Liver (tissue), 9 donors: ENCODE data around the gene PRR5L. TPM values are rescaled to one million over a fixed set of nuclear protein-coding genes. Genes with fewer than 3 reads are reported as not detected.

ENCODE experiments used
- DNase-seq: peaks from one replicate; pipeline ENCODE4 v3.0.0-alpha.2; 2017; ENCODE audit warnings: low spot score
- H3K27ac ChIP-seq, 2 donors: one replicate each; pipeline ENCODE4 v1.7.0; 2013; ENCODE audit warnings: inconsistent platforms in 2 of 2, low read length in 2 of 2, control low read depth in 1 of 2, low read depth in 1 of 2, mild to moderate bottlenecking in 1 of 2
- H3K27me3 ChIP-seq, 4 donors: one replicate each; pipeline versions ENCODE4 v1.6.1 to v1.7.0; 2013; ENCODE audit warnings: low read length in 3 of 4, inconsistent platforms in 1 of 4, mild to moderate bottlenecking in 1 of 4, moderate library complexity in 1 of 4; ENCODE audit not compliant: control insufficient read depth in 4 of 4, insufficient read depth in 4 of 4
- H3K36me3 ChIP-seq, 4 donors: one replicate each; pipeline versions ENCODE4 v1.6.1 to v1.7.0; 2013; ENCODE audit warnings: low read length in 3 of 4, mild to moderate bottlenecking in 3 of 4, low read depth in 1 of 4, moderate library complexity in 1 of 4; ENCODE audit not compliant: control insufficient read depth in 4 of 4, insufficient read depth in 3 of 4
- H3K4me1 ChIP-seq, 4 donors: one replicate each; pipeline versions ENCODE4 v1.6.1 to v1.7.0; 2013; ENCODE audit warnings: low read length in 3 of 4, mild to moderate bottlenecking in 3 of 4, moderate library complexity in 1 of 4; ENCODE audit not compliant: control insufficient read depth in 4 of 4, insufficient read depth in 4 of 4
- H3K4me3 ChIP-seq, 3 donors: one replicate each; pipeline versions ENCODE4 v1.6.1 to v1.7.0; 2013; ENCODE audit warnings: low read length in 3 of 3, control low read depth in 1 of 3, low read depth in 1 of 3, mild to moderate bottlenecking in 1 of 3
- H3K9ac ChIP-seq, 2 donors: one replicate each; pipeline ENCODE4 v1.7.0; 2013; ENCODE audit warnings: low read length in 2 of 2, mild to moderate bottlenecking in 2 of 2, moderate library complexity in 2 of 2, control low read depth in 1 of 2, low read depth in 1 of 2
- H3K9me3 ChIP-seq, 4 donors: one replicate each; pipeline versions ENCODE4 v1.6.1 to v1.7.0; 2013; ENCODE audit warnings: low read length in 3 of 4; ENCODE audit not compliant: control insufficient read depth in 4 of 4
- EGR1 ChIP-seq, 2 donors: IDR thresholded peaks; 2 replicates each; pipeline ENCODE4 v1.6.1; 2016 to 2018; ENCODE audit warnings: antibody characterized with exemption in 2 of 2, low read depth in 2 of 2
- FOXA1 ChIP-seq: IDR thresholded peaks from 2 replicates; pipeline ENCODE4 v1.6.1; 2016; ENCODE audit warnings: antibody characterized with exemption
- FOXA2 ChIP-seq: IDR thresholded peaks from 2 replicates; pipeline ENCODE4 v1.6.1; 2016; ENCODE audit warnings: antibody characterized with exemption
- GABPA ChIP-seq, 2 donors: IDR thresholded peaks in 1 of 2; conservative IDR thresholded peaks in 1 of 2; 2 replicates each; pipeline ENCODE4 v1.6.1; 2016; ENCODE audit warnings: antibody characterized with exemption in 2 of 2, mild to moderate bottlenecking in 1 of 2, moderate library complexity in 1 of 2
- HNF4A ChIP-seq, 2 donors: conservative IDR thresholded peaks; 2 replicates each; pipeline ENCODE4 v1.6.1; 2016; ENCODE audit warnings: antibody characterized with exemption in 2 of 2, mild to moderate bottlenecking in 2 of 2
- HNF4G ChIP-seq: IDR thresholded peaks from 2 replicates; pipeline ENCODE4 v1.6.1; 2016; ENCODE audit warnings: antibody characterized with exemption
- JUND ChIP-seq, 2 donors: IDR thresholded peaks; 2 replicates each; pipeline ENCODE4 v1.6.1; 2016; ENCODE audit warnings: antibody characterized with exemption in 2 of 2
- NR2F2 ChIP-seq: IDR thresholded peaks from 2 replicates; pipeline ENCODE4 v1.6.1; 2016; ENCODE audit warnings: antibody characterized with exemption
- RAD21 ChIP-seq, 2 donors: IDR thresholded peaks; 2 replicates each; pipeline ENCODE4 v1.6.1; 2016; ENCODE audit warnings: antibody characterized with exemption in 2 of 2, mild to moderate bottlenecking in 2 of 2
- RXRA ChIP-seq, 2 donors: IDR thresholded peaks; 2 replicates each; pipeline ENCODE4 v1.6.1; 2017 to 2018; ENCODE audit warnings: antibody characterized with exemption in 2 of 2, mild to moderate bottlenecking in 1 of 2
- SP1 ChIP-seq: IDR thresholded peaks from 2 replicates; pipeline ENCODE4 v1.6.1; 2018; ENCODE audit warnings: antibody characterized with exemption, mild to moderate bottlenecking
- TAF1 ChIP-seq: conservative IDR thresholded peaks from 2 replicates; pipeline ENCODE4 v1.6.1; 2016; ENCODE audit warnings: antibody characterized with exemption, mild to moderate bottlenecking
- YY1 ChIP-seq: IDR thresholded peaks from 2 replicates; pipeline ENCODE4 v1.6.1; 2016; ENCODE audit warnings: antibody characterized with exemption, mild to moderate bottlenecking
- WGBS: extraction: QIAGEN DNeasy Blood & Tissue Kit; methylation state at CpG from one replicate; pipeline ENCODE4 v1.1.7; 2013; 5-methylcytosine and 5-hydroxymethylcytosine counted together
- polyA plus RNA-seq, 2 donors: library from polyadenylated mRNA; stranded (reverse) in 1 of 2; unstranded in 1 of 2; fragments of 200-250 nt in 1 of 2; fragments of >200 nt in 1 of 2; fragmentation: Nextera tagmentation in 1 of 2; extraction: Ambion mirVana in 1 of 2; gene quantifications; one replicate each; pipeline versions ENCODE4 v1.2.1 to v1.2.3, GENCODE V29; 2013 to 2015
- total RNA-seq, 2 donors: library from RNA; depleted of rRNA; stranded (reverse); fragments of >200 nt; gene quantifications; one replicate each; pipeline ENCODE4 v1.2.3, GENCODE V29; 2014
- TF ChIP-seq, protein P1 (sequence below): IDR thresholded peaks from 2 replicates; pipeline ENCODE4 v1.6.1; 2016; ENCODE audit warnings: antibody characterized with exemption
- TF ChIP-seq, protein P2 (sequence below): IDR thresholded peaks from 2 replicates; pipeline ENCODE4 v1.6.1; 2016; ENCODE audit warnings: antibody characterized with exemption
- TF ChIP-seq, protein P3 (sequence below): IDR thresholded peaks from 2 replicates; pipeline ENCODE4 v1.6.1; 2016; ENCODE audit warnings: antibody characterized with exemption, mild to moderate bottlenecking
- donor health status: healthy.
- donor health status: healthy.
- donor health status: healthy.
- donor health status: healthy.
- donor health status: healthy.

PRR5L gene
- total and polyA plus RNA-seq, 4 donors, result 1.2 to 8.5 (median 4.5) TPM

DNA sequence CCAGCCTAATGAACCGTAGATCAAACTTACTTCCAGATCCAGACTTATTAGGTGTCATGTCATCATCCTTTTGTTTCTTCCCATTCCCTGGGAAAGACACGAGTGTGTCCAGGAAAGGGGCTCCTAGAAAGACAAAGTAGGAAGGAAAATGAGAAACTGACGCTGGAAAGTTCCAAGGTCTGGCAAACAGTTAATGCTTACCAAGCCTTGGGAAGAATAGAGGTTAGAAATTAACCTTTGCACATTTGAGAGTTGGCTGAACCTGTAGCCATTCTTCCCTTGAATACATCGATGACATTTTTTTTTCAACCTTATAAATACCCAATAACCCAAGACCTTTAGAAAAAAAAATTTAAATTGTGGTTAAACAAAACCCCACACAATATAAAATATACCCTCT lies 136.7 kb downstream of the PRR5L start:
- Histone ChIP-seq H3K27ac (no peak overlapping the region), H3K4me3 (no peak overlapping the region), H3K4me1 (no peaks in the 10 kb centered on the region), H3K9me3 (no peaks in the 10 kb centered on the region), H3K36me3 (no peaks in the 10 kb centered on the region), H3K9ac (no peak overlapping the region), H3K27me3 (no peaks in the 10 kb centered on the region)
- WGBS, result 58% methylated on average over 4 of the region's 4 CpGs
- DNase-seq, result no peak
- TF ChIP-seq, protein P1, sequence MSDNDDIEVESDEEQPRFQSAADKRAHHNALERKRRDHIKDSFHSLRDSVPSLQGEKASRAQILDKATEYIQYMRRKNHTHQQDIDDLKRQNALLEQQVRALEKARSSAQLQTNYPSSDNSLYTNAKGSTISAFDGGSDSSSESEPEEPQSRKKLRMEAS, result no peak
- TF ChIP-seq HNF4A (conservative IDR thresholded peaks at IDR 0.05) (peak; percentile 6 to 12), RAD21 (IDR thresholded peaks at IDR 0.05) (no peak), HNF4G (no peak), GABPA (IDR thresholded peaks at IDR 0.05 in 1 of 2, conservative IDR thresholded peaks at IDR 0.05 in 1 of 2) (no peak), FOXA2 (no peak)
- TF ChIP-seq, protein P2, sequence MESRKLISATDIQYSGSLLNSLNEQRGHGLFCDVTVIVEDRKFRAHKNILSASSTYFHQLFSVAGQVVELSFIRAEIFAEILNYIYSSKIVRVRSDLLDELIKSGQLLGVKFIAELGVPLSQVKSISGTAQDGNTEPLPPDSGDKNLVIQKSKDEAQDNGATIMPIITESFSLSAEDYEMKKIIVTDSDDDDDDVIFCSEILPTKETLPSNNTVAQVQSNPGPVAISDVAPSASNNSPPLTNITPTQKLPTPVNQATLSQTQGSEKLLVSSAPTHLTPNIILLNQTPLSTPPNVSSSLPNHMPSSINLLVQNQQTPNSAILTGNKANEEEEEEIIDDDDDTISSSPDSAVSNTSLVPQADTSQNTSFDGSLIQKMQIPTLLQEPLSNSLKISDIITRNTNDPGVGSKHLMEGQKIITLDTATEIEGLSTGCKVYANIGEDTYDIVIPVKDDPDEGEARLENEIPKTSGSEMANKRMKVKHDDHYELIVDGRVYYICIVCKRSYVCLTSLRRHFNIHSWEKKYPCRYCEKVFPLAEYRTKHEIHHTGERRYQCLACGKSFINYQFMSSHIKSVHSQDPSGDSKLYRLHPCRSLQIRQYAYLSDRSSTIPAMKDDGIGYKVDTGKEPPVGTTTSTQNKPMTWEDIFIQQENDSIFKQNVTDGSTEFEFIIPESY, result no peak

DNA sequence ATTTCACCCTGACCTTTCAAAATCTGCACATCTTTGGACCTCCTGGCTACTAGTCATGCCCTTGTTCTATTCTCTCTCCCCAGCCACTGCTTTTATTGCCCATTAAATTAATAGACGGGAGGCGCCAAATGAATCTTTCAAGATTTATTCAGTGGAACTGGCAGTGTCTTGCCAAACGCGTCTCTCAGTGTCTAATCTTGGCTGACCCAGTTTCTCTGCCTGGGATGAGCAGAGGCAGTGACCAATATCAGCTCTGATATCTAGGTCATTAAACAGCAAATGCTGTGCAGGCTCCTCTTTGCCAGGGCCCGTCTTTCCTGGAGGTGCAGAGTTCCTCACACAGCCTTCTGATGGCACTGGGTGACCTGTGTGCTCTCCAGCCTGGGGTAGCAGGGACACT lies 140.0 kb downstream of the PRR5L start:
- Histone ChIP-seq H3K27ac (no peak overlapping the region), H3K9ac (no peak overlapping the region), H3K36me3 (no peaks in the 10 kb centered on the region), H3K4me3 (no peak overlapping the region), H3K27me3 (no peaks in the 10 kb centered on the region), H3K9me3 (no peaks in the 10 kb centered on the region), H3K4me1 (no peaks in the 10 kb centered on the region)
- TF ChIP-seq, protein P2, result no peak
- TF ChIP-seq FOXA2, result no peak
- TF ChIP-seq RXRA (IDR thresholded peaks at IDR 0.05), result no peak
- no peak for TF ChIP-seq SP1
- TF ChIP-seq, protein P3, sequence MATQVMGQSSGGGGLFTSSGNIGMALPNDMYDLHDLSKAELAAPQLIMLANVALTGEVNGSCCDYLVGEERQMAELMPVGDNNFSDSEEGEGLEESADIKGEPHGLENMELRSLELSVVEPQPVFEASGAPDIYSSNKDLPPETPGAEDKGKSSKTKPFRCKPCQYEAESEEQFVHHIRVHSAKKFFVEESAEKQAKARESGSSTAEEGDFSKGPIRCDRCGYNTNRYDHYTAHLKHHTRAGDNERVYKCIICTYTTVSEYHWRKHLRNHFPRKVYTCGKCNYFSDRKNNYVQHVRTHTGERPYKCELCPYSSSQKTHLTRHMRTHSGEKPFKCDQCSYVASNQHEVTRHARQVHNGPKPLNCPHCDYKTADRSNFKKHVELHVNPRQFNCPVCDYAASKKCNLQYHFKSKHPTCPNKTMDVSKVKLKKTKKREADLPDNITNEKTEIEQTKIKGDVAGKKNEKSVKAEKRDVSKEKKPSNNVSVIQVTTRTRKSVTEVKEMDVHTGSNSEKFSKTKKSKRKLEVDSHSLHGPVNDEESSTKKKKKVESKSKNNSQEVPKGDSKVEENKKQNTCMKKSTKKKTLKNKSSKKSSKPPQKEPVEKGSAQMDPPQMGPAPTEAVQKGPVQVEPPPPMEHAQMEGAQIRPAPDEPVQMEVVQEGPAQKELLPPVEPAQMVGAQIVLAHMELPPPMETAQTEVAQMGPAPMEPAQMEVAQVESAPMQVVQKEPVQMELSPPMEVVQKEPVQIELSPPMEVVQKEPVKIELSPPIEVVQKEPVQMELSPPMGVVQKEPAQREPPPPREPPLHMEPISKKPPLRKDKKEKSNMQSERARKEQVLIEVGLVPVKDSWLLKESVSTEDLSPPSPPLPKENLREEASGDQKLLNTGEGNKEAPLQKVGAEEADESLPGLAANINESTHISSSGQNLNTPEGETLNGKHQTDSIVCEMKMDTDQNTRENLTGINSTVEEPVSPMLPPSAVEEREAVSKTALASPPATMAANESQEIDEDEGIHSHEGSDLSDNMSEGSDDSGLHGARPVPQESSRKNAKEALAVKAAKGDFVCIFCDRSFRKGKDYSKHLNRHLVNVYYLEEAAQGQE, result no peak
- 78% methylated on average over 5 of the region's 5 CpGs for WGBS
- DNase-seq, result no peak

DNA sequence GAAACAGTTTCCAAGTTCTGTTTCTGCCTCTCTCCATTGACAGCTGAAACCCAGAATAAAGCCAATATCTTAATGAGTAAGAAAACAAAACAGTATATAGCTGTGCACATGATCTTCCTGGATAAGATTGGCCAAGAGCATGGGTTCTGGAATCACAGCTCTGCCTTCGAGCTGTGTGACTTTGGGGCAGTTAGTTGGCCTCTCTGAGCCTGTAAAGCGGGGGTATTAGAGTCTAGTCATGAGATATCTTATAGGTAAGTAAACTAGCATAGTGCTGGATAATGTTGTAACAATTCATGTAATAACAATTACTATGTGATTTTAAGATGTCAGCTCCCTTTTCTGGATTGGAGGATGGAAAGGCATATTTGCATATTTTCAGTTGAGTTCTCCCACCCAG lies 140.5 kb downstream of the PRR5L start:
- H3K27me3 ChIP-seq, result no peaks in the 10 kb centered on the region
- DNase-seq, result no peak
- no peak overlapping the region for H3K4me3 ChIP-seq
- no peaks in the 10 kb centered on the region for H3K9me3 ChIP-seq
- H3K9ac ChIP-seq, result no peak overlapping the region
- H3K4me1 ChIP-seq, result no peaks in the 10 kb centered on the region
- H3K27ac ChIP-seq, result no peak overlapping the region
- WGBS, result 98% methylated on average over 2 of the region's 2 CpGs
- no peaks in the 10 kb centered on the region for H3K36me3 ChIP-seq
- TF ChIP-seq GABPA (IDR thresholded peaks at IDR 0.05 in 1 of 2, conservative IDR thresholded peaks at IDR 0.05 in 1 of 2) (no peak), HNF4G (no peak), RXRA (IDR thresholded peaks at IDR 0.05) (no peak), JUND (IDR thresholded peaks at IDR 0.05) (no peak), YY1 (no peak), FOXA2 (no peak), SP1 (no peak), NR2F2 (no peak), RAD21 (IDR thresholded peaks at IDR 0.05) (no peak), HNF4A (conservative IDR thresholded peaks at IDR 0.05) (no peak), TAF1 (no peak), EGR1 (IDR thresholded peaks at IDR 0.05; ENCODE audit: low read depth in 2 of 2) (no peak), FOXA1 (no peak)
- TF ChIP-seq, protein P3, result no peak
- TF ChIP-seq, protein P1, result no peak
